H1 (cell line): ENCODE results near the gene CDIPT. TPM values are rescaled to one million over a fixed set of nuclear protein-coding genes. Genes with fewer than 3 reads are reported as not detected.

Source experiments
- BCL11A ChIP-seq, 2 experiments: IDR thresholded peaks; one replicate each; pipeline ENCODE4 v1.6.1; 2011; ENCODE audit warnings: low read depth in 2 of 2, low read length in 2 of 2, mild to moderate bottlenecking in 2 of 2
- CHD2 ChIP-seq: IDR thresholded peaks from 2 replicates; pipeline ENCODE4 v1.6.1; 2012; ENCODE audit warnings: low read length, improper control_type of control experiment
- CREB1 ChIP-seq: IDR thresholded peaks from 2 replicates; pipeline ENCODE4 v1.6.1; 2012; ENCODE audit warnings: inconsistent platforms
- CTCF ChIP-seq, 3 experiments: IDR thresholded peaks; 1 replicate in 2 of 3; 2 replicates in 1 of 3; pipeline versions ENCODE4 v1.5.1 to v1.6.1; 2011; ENCODE audit warnings: low read length in 3 of 3, mild to moderate bottlenecking in 3 of 3, inconsistent platforms in 2 of 3, low read depth in 1 of 3, moderate library complexity in 1 of 3; ENCODE audit not compliant: insufficient read depth in 1 of 3; ENCODE audit errors: control extremely low read depth in 1 of 3
- EP300 ChIP-seq, 2 experiments: IDR thresholded peaks; 1 replicate in 1 of 2; 2 replicates in 1 of 2; pipeline ENCODE4 v1.6.1; 2011 to 2012; ENCODE audit warnings: low read depth in 2 of 2, low read length in 2 of 2, mild to moderate bottlenecking in 2 of 2, borderline replicate concordance in 1 of 2, inconsistent platforms in 1 of 2, moderate library complexity in 1 of 2
- EZH2 ChIP-seq: fragments of 200-600 bp; sonication (generic); IDR thresholded peaks from 2 replicates; pipeline ENCODE4 v1.7.1; 2012; ENCODE audit warnings: low read depth, mild to moderate bottlenecking, moderate library complexity, low read length, inconsistent platforms; ENCODE audit not compliant: severe bottlenecking
- FOSL1 ChIP-seq: IDR thresholded peaks from 2 replicates; pipeline ENCODE4 v1.6.1; 2011; ENCODE audit warnings: mild to moderate bottlenecking, low read depth, low read length, moderate library complexity; ENCODE audit not compliant: insufficient read depth
- NRF1 ChIP-seq: IDR thresholded peaks from 2 replicates; pipeline ENCODE4 v1.6.1; 2011; ENCODE audit warnings: mild to moderate bottlenecking, low read depth, low read length, improper control_type of control experiment
- PHF8 ChIP-seq: fragments of 200-600 bp; sonication (generic); conservative IDR thresholded peaks from 2 replicates; pipeline ENCODE4 v1.7.1; 2012; ENCODE audit warnings: low read depth, mild to moderate bottlenecking, inconsistent platforms, low read length, moderate library complexity
- SP4 ChIP-seq: IDR thresholded peaks from 2 replicates; pipeline ENCODE4 v1.6.1; 2012; ENCODE audit warnings: low read length, inconsistent platforms
- polyA plus RNA-seq, 7 experiments: library from polyadenylated mRNA; depleted of rRNA in 3 of 7; stranded (reverse) in 5 of 7; unstranded in 2 of 7; fragments of >200 nt in 5 of 7; fragments of 200-250 nt in 2 of 7; gene quantifications; 1 replicate in 5 of 7; 2 replicates in 1 of 7; 4 replicates in 1 of 7; pipeline versions ENCODE4 v1.2.1 to v1.2.3, GENCODE V29; 2011 to 2013; ENCODE audit warnings: missing spikeins in 2 of 7, mixed read lengths in 2 of 7
- total RNA-seq: library from RNA; stranded (reverse); fragmentation: NEBNext Ultra II Directional; extraction: Animal tissue kit (Norgen Biotek cat#: 25700); gene quantifications from 2 replicates; pipeline ENCODE4 v1.2.1, GENCODE V29; 2021

CDIPT gene
- total and polyA plus RNA-seq, 2 of the 8 experiments (the other 6 are each of a cell fraction or from before 2014, with no cell fraction given): 69.2 to 140 TPM

GRCh38 chr16:29848420-29849297 lies 14.4 kb downstream of the CDIPT start (continued):
- TF ChIP-seq EP300 (IDR thresholded peaks at IDR 0.05; ENCODE audit: borderline replicate concordance in 1 of 2, low read depth in 2 of 2, low read length in 2 of 2) (no peak), SP4 (no peak), CTCF (IDR thresholded peaks at IDR 0.05; ENCODE audit: control extremely low read depth in 1 of 3, insufficient read depth in 1 of 3, low read depth in 1 of 3, low read length in 3 of 3) (peak; percentile 88 to 99 (median 94)), NRF1 (no peak), FOSL1 (no peak), CREB1 (0 out of 2 replicates have a peak, but pooled peaks have one; percentile 63), CHD2 (no peak), EZH2 (no peak), BCL11A (IDR thresholded peaks at IDR 0.05; ENCODE audit: low read depth in 2 of 2, low read length in 2 of 2) (no peak), PHF8 (no peak)
